ENCODE data around the gene YDJC. TPM values are rescaled to one million over a fixed set of nuclear protein-coding genes. Genes with fewer than 3 reads are reported as not detected.

The YDJC gene
- total and polyA plus RNA-seq, 9 of the 15 experiments (the other 6 are each of a cell fraction or from before 2014, with no cell fraction given): 13.5 to 871 (median 164) TPM

DNA sequence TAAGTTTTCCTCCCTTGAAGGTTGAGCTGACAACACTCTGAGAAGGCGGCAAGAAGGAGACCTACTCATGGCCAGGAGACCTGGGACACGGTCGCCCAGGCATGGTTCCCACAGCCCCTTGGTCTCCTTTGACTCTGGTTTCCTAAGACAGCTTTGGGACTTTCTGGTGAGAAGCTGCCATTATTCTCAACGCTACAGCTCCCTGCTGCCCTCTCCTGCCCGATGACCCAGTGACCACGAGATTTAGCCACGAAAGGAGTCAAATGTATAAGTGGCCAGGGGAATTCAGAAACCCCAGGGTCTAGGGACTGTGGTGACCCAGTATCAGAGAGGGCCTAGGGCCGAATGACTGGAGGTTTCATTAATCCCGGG lies 11.6 kb upstream of the YDJC start (continued):
- peak; percentile 89; the same call in 1 of the 2 replicates for TF ChIP-seq HDAC6 (IDR thresholded peaks at IDR 0.05; ENCODE audit: low read depth, low read length)
- no peak for TF ChIP-seq ZNF324 (CRISPR knock-in tag; IDR thresholded peaks at IDR 0.05)
- no peak for TF ChIP-seq SMARCA4 (IDR thresholded peaks at IDR 0.05)
- no peak for TF ChIP-seq C11orf30 (IDR thresholded peaks at IDR 0.05; ENCODE audit: low read depth)
- TF ChIP-seq SAFB (IDR thresholded peaks at IDR 0.05; ENCODE audit: borderline replicate concordance, low read depth, low read length): no peak
- TF ChIP-seq MAFG (tag; conservative IDR thresholded peaks at IDR 0.05): no peak
- no peak for TF ChIP-seq KLF10 (CRISPR knock-in tag; IDR thresholded peaks at IDR 0.05)
- no peak for TF ChIP-seq ESRRA (IDR thresholded peaks at IDR 0.05; ENCODE audit: borderline replicate concordance, low read depth)
- TF ChIP-seq RAD51 (IDR thresholded peaks at IDR 0.05; ENCODE audit: borderline replicate concordance, low read depth): no peak
- TF ChIP-seq POLR2AphosphoS5 (IDR thresholded peaks at IDR 0.05; ENCODE audit: control insufficient read depth, insufficient read depth, low read depth, low read length): no peak
- no peak for TF ChIP-seq ZNF77 (CRISPR knock-in tag; IDR thresholded peaks at IDR 0.05)
- TF ChIP-seq ZNF124 (CRISPR knock-in tag; IDR thresholded peaks at IDR 0.05): no peak
- TF ChIP-seq SMARCA5 (IDR thresholded peaks at IDR 0.05): no peak
- TF ChIP-seq, protein P1, sequence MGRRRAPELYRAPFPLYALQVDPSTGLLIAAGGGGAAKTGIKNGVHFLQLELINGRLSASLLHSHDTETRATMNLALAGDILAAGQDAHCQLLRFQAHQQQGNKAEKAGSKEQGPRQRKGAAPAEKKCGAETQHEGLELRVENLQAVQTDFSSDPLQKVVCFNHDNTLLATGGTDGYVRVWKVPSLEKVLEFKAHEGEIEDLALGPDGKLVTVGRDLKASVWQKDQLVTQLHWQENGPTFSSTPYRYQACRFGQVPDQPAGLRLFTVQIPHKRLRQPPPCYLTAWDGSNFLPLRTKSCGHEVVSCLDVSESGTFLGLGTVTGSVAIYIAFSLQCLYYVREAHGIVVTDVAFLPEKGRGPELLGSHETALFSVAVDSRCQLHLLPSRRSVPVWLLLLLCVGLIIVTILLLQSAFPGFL (CRISPR knock-in tag; IDR thresholded peaks at IDR 0.05): no peak
- TF ChIP-seq, protein P2, sequence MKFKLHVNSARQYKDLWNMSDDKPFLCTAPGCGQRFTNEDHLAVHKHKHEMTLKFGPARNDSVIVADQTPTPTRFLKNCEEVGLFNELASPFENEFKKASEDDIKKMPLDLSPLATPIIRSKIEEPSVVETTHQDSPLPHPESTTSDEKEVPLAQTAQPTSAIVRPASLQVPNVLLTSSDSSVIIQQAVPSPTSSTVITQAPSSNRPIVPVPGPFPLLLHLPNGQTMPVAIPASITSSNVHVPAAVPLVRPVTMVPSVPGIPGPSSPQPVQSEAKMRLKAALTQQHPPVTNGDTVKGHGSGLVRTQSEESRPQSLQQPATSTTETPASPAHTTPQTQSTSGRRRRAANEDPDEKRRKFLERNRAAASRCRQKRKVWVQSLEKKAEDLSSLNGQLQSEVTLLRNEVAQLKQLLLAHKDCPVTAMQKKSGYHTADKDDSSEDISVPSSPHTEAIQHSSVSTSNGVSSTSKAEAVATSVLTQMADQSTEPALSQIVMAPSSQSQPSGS (CRISPR knock-in tag; IDR thresholded peaks at IDR 0.05): no peak
- no peak for TF ChIP-seq ZNF668 (CRISPR knock-in tag; IDR thresholded peaks at IDR 0.05)
- TF ChIP-seq, protein P3, sequence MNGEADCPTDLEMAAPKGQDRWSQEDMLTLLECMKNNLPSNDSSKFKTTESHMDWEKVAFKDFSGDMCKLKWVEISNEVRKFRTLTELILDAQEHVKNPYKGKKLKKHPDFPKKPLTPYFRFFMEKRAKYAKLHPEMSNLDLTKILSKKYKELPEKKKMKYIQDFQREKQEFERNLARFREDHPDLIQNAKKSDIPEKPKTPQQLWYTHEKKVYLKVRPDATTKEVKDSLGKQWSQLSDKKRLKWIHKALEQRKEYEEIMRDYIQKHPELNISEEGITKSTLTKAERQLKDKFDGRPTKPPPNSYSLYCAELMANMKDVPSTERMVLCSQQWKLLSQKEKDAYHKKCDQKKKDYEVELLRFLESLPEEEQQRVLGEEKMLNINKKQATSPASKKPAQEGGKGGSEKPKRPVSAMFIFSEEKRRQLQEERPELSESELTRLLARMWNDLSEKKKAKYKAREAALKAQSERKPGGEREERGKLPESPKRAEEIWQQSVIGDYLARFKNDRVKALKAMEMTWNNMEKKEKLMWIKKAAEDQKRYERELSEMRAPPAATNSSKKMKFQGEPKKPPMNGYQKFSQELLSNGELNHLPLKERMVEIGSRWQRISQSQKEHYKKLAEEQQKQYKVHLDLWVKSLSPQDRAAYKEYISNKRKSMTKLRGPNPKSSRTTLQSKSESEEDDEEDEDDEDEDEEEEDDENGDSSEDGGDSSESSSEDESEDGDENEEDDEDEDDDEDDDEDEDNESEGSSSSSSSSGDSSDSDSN (IDR thresholded peaks at IDR 0.05; ENCODE audit: borderline replicate concordance in 1 of 2, low read depth in 2 of 2, low read length in 2 of 2): no peak
- TF ChIP-seq ZC3H4 (CRISPR knock-in tag; IDR thresholded peaks at IDR 0.05; ENCODE audit: borderline replicate concordance): no peak
- TF ChIP-seq STAT5A (IDR thresholded peaks at IDR 0.05; ENCODE audit: borderline replicate concordance, low read length): no peak
- no peak for TF ChIP-seq MAZ (CRISPR knock-in tag; conservative IDR thresholded peaks at IDR 0.05 in 1 of 2, IDR thresholded peaks at IDR 0.05 in 1 of 2)
- TF ChIP-seq ZFP36 (IDR thresholded peaks at IDR 0.05; ENCODE audit: low read depth, low read length, partially characterized antibody): peak; percentile 59
- TF ChIP-seq CREM (IDR thresholded peaks at IDR 0.05; ENCODE audit: low read depth): no peak
- TF ChIP-seq ERF (CRISPR knock-in tag; IDR thresholded peaks at IDR 0.05): no peak
- no peak for TF ChIP-seq SP1 (CRISPR knock-in tag; IDR thresholded peaks at IDR 0.05)
- no peak for TF ChIP-seq ZNF12 (CRISPR knock-in tag; IDR thresholded peaks at IDR 0.05)
- TF ChIP-seq ZNF785 (CRISPR knock-in tag; IDR thresholded peaks at IDR 0.05): no peak
- peak; percentile 22; the same call in 1 of the 2 replicates for TF ChIP-seq MAFF (IDR thresholded peaks at IDR 0.05; ENCODE audit: low read length)

Data from K562 (cell line).